Coronary artery (tissue), 2 donors: ENCODE measurements around the gene RSBN1.

ENCODE experiments used
- DNase-seq: peaks from one replicate; pipeline ENCODE4 v3.0.0-alpha.2; 2017; ENCODE audit warnings: low spot score
- H3K27ac ChIP-seq, 2 donors: fragments of 200-600 bp; sonication (generic); one replicate each; pipeline ENCODE4 v1.5.1; 2016 to 2019
- H3K4me3 ChIP-seq: fragments of 200-600 bp; sonication (generic); 2 replicates; pipeline ENCODE4 v1.5.1; 2016; ENCODE audit warnings: mild to moderate bottlenecking, moderate library complexity
- CTCF ChIP-seq: fragments of 200-600 bp; sonication (generic); IDR thresholded peaks from one replicate; pipeline ENCODE4 v1.5.1; 2019; ENCODE audit warnings: antibody characterized with exemption

RSBN1 gene

GRCh38 chr1:113765306-113766230, 46.7 kb downstream of the RSBN1 start:
- no peak for TF ChIP-seq CTCF
- no peak for DNase-seq

GRCh38 chr1:113763661-113764060, 48.6 kb downstream of the RSBN1 start:
- Histone ChIP-seq H3K27ac (no peak overlapping the region), H3K4me3 (no peak overlapping the region)
- no peak for TF ChIP-seq CTCF
- DNase-seq = no peak

More at GRCh38 chr1:113765306-113766230, 46.7 kb downstream of the RSBN1 start:
- no peak overlapping the region for H3K4me3 ChIP-seq
- H3K27ac ChIP-seq = no peak overlapping the region

GRCh38 chr1:113761937-113762336, 50.3 kb downstream of the RSBN1 start:
- TF ChIP-seq CTCF = no peak
- H3K4me3 ChIP-seq = no peak overlapping the region
- no peak for DNase-seq
- no peak overlapping the region for H3K27ac ChIP-seq

- peak overlapping the region; percentile 86 for H3K4me3 ChIP-seq
- peak overlapping the region; percentile 91 to 96 for H3K27ac ChIP-seq
- no peak for DNase-seq
- no peak for TF ChIP-seq CTCF
These were observed 51.9 kb downstream of the RSBN1 start for GRCh38 chr1:113760102-113761080.

GRCh38 chr1:113759333-113760101, 52.8 kb downstream of the RSBN1 start, which contains the start of gene PHTF1:
Gene PHTF1, minus strand, starts transcription at chr1:113759486. Its CDS starts 783 bp downstream, at chr1:113758703.
- DNase-seq = peak; percentile 87
- H3K27ac ChIP-seq = peak within 1 kb of the TSS; percentile 91 to 96
- peak within 1 kb of the TSS; percentile 86 for H3K4me3 ChIP-seq
- no peak for TF ChIP-seq CTCF

GRCh38 chr1:113758631-113759332, 53.5 kb downstream of the RSBN1 start:
- DNase-seq = peak; percentile 82
- H3K4me3 ChIP-seq = peak overlapping the region; percentile 86
- peak overlapping the region; percentile 91 to 96 for H3K27ac ChIP-seq
- no peak for TF ChIP-seq CTCF
